ENCODE data around the gene ADRM1.

DNA sequence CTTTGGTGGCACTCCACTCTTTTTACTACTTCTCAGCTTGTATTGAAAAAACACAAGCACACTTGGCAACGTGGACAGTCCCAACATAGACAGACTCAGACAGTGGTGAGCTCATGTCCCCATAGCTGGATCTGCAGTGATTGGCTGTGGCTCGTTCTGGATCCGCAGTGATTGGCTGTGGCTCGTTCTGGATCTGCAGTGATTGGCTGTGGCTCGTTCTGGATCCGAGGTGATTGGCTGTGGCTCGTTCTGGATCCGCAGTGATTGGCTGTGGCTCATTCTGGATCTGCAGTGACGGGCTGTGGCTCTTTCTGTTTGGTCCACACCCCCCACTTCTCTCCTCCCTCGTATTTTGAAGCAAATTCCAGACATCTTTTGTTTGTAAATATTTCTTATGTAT is 36.5 kb upstream of the ADRM1 start:
- TF ChIP-seq, protein P1, sequence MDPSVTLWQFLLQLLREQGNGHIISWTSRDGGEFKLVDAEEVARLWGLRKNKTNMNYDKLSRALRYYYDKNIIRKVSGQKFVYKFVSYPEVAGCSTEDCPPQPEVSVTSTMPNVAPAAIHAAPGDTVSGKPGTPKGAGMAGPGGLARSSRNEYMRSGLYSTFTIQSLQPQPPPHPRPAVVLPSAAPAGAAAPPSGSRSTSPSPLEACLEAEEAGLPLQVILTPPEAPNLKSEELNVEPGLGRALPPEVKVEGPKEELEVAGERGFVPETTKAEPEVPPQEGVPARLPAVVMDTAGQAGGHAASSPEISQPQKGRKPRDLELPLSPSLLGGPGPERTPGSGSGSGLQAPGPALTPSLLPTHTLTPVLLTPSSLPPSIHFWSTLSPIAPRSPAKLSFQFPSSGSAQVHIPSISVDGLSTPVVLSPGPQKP (IDR thresholded peaks at IDR 0.05; ENCODE audit: borderline replicate concordance, low read depth, low read length) = no peak
- TF ChIP-seq SMC3 (IDR thresholded peaks at IDR 0.05; ENCODE audit: low read depth, low read length) = no peak
- no peak for TF ChIP-seq POLR2A (IDR thresholded peaks at IDR 0.05; ENCODE audit: low read depth, low read length)
- TF ChIP-seq, protein P2, sequence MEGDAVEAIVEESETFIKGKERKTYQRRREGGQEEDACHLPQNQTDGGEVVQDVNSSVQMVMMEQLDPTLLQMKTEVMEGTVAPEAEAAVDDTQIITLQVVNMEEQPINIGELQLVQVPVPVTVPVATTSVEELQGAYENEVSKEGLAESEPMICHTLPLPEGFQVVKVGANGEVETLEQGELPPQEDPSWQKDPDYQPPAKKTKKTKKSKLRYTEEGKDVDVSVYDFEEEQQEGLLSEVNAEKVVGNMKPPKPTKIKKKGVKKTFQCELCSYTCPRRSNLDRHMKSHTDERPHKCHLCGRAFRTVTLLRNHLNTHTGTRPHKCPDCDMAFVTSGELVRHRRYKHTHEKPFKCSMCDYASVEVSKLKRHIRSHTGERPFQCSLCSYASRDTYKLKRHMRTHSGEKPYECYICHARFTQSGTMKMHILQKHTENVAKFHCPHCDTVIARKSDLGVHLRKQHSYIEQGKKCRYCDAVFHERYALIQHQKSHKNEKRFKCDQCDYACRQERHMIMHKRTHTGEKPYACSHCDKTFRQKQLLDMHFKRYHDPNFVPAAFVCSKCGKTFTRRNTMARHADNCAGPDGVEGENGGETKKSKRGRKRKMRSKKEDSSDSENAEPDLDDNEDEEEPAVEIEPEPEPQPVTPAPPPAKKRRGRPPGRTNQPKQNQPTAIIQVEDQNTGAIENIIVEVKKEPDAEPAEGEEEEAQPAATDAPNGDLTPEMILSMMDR (conservative IDR thresholded peaks at IDR 0.05; ENCODE audit: low read depth, low read length) = no peak
- no peak for TF ChIP-seq NFE2L2 (IDR thresholded peaks at IDR 0.05; ENCODE audit: low read depth, low read length)
- TF ChIP-seq RAD21 (IDR thresholded peaks at IDR 0.05; ENCODE audit: low read length) = no peak
- TF ChIP-seq MAZ (IDR thresholded peaks at IDR 0.05; ENCODE audit: borderline replicate concordance, low read depth, low read length) = no peak
- TF ChIP-seq CEBPB (IDR thresholded peaks at IDR 0.05; ENCODE audit: low read depth, low read length) = no peak
- TF ChIP-seq MAFK (IDR thresholded peaks at IDR 0.05; ENCODE audit: low read depth, low read length) = no peak
- no peak for TF ChIP-seq RFX5 (IDR thresholded peaks at IDR 0.05; ENCODE audit: low read depth, low read length)
